Stimulated activated CD4-positive, alpha-beta T cell treated with anti-CD3 and anti-CD28 coated beads, Interleukin-1b, Interleukin-23, amount 100 ng/mL, for 1 hour (primary cell): ENCODE results near the gene MAGEA6.
"Not testable (repeated sequence)": the region's sequence is repeated elsewhere in the genome, so short reads cannot be mapped to it uniquely, and the experiment has no call there.

Experiments used
- DNase-seq, 2 donors: peaks; one replicate each; pipeline ENCODE4 v3.0.0-alpha.2; 2020; ENCODE audit warnings: low read depth in 2 of 2

Gene MAGEA6

GRCh38 chrX:152734143-152734858 lies 35.2 kb downstream of the MAGEA6 start:
- DNase-seq = not testable (repeated sequence)

- DNase-seq = no peak
Observed at GRCh38 chrX:152733261-152733975, 36.1 kb downstream of the MAGEA6 start, which contains the start of the genes CSAG1 and MAGEA12. CSAG1 (minus strand) TSS chrX:152733721; CDS start chrX:152732460, 1,261 bp downstream. MAGEA12 (plus strand) TSS chrX:152733757; CDS start chrX:152736162, 2,405 bp downstream.

- no peak for DNase-seq
Observed at GRCh38 chrX:152725409-152725808, 44.1 kb downstream of the MAGEA6 start.
